ENCODE data around the gene SHISA4.

SHISA4 gene

GRCh38 chr1:201882665-201883132 lies 6.0 kb upstream of the SHISA4 start:
- no peak for DNase-seq (ENCODE audit: low read depth)

DNA sequence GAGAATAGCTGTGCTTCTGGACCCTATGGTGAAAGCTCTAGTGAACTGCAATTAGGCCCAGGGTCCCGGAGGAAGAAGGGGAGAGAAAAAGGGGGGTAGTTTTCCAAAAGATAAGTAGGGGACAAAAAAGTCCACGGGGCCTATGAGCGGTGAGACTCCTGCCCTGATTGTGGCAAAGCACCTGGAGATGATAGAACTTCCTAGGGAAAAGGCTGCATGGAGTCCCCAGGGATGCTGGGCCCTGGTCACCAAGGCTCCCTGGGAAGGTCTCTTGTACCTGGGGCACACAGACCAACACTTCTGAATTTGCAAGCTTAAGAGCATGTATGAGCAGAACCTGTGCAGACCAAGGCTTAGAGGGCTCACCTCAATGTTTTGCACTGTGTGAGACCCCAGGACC lies 5.4 kb upstream of the SHISA4 start:
- no peak for DNase-seq (ENCODE audit: low read depth)

DNA sequence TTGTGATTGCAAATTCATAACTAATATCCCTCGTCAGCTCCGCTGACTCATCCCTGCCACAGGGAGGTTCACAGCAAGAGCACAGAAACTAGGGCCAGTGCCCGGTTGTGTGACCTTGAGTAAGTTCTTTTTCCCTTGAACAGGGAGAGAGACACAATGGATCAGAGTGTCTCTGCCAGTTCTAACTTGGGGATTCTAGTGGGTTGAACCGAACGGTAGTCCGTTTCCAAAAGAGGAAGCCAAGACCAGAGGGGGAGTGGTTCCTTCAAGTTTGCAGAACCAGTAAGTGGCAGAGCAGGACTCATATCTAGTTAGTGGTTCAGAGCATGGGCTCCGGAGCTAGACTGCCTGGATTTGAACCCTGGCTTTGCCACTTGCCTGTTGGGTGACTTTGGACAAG lies 4.9 kb upstream of the SHISA4 start:
- no peak for DNase-seq (ENCODE audit: low read depth)

DNA sequence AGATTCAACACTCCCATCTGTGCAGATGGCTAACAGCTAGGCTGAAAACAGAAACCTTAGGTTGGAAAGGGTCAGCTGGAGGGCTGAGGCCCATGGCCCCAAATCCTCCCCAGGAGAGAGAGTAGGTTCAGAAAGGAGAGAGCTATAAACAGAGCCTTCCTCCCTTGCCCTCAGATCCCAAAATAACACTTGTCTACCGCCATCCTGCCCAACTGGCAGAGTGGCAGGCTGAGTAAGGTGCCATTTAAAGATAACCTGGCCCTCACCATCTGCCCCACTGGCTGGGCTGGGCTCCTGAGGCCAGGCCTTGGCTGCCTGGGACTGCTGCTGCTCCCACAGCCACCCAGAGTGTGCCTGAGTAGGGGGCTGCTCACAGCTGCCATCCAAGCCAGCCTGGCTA lies 4.3 kb upstream of the SHISA4 start:
- no peak for DNase-seq (ENCODE audit: low read depth)

DNA sequence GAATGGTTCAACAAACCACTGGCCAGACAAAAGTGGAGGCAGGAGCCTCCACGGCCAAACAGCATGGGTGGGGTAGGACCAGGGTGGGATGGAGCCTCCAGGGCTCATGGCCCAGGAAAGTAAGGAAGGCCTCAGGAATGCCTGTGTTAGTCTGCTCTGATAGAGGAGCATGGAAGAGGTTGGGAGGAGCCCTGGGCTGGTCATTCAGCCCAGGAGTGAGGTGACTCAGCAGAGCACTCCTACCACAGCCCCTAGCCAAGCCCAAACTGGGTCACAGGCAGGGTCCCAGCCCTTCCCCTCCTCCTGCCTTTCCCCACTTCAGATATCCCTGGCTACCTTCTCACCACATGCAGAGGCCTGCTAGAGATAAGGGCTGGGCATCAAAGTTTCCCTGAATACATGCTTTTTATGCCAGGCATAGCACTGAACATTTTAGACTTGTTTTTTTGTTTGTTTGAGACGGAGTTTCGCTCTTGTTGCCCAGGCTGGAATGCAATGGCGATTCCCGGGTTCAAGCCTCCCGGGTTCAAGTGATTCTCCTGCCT lies 3.1 kb upstream of the SHISA4 start:
- no peak for DNase-seq (ENCODE audit: low read depth)

- no peak for DNase-seq (ENCODE audit: low read depth)
Measured at GRCh38 chr1:201886103-201886885, 2.4 kb upstream of the SHISA4 start.

GRCh38 chr1:201887116-201887866 lies 1.4 kb upstream of the SHISA4 start:
- DNase-seq (ENCODE audit: low read depth), result no peak

DNA sequence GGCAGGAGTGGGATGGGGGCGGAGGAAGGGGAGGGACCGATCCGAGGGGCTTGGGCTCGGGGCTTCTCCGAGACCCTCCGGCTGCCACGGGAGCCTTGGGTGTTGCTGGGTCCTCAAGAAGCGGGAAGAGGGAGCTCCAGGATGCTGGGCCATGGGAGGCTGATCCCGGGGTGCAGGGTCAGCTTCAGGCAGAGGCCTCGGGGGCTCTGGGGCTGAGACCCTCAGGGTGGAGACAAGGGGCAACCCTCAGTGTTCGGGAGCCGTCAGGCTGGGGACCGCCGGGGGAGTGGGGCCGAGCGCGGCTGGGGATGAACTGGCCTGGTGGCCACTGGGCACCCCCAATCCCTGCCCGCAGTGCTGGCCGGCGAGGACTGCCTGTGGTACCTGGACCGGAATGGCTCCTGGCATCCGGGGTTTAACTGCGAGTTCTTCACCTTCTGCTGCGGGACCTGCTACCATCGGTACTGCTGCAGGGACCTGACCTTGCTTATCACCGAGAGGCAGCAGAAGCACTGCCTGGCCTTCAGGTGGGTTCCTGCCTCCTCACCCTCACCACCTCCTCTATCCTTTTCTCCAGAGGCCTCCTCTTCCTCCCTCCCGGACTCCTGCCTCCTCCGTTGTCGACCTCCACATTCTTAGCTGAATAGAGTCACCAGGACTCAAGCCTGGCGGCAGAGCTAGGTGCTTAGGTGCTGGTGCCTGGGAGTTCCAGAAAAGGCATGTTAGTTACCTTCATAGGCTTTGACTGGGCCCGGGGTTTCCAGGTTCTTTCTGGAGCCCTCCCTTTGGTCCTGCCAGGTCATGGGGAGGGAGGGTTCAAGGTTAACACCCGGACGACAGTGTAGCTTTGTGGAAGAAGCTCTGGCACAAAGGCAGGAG lies 631 bp downstream of the SHISA4 start:
- DNase-seq (ENCODE audit: low read depth), result no peak

DNA sequence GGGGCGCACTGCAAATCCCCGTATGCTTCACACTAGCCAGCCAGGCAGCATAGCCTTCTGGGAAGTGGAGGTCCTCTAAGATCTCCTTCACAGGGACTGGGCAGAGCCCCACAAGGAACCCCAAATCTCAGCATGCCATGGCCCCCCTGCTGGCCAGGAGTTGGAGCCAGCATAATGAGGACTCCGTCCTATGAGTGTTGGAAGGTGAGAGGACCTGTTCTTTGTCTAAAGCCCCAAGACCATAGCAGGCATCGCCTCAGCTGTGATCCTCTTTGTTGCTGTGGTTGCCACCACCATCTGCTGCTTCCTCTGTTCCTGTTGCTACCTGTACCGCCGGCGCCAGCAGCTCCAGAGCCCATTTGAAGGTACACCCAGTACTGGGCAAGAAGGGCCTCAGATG lies 1.5 kb downstream of the SHISA4 start:
- no peak for DNase-seq (ENCODE audit: low read depth)

DNA sequence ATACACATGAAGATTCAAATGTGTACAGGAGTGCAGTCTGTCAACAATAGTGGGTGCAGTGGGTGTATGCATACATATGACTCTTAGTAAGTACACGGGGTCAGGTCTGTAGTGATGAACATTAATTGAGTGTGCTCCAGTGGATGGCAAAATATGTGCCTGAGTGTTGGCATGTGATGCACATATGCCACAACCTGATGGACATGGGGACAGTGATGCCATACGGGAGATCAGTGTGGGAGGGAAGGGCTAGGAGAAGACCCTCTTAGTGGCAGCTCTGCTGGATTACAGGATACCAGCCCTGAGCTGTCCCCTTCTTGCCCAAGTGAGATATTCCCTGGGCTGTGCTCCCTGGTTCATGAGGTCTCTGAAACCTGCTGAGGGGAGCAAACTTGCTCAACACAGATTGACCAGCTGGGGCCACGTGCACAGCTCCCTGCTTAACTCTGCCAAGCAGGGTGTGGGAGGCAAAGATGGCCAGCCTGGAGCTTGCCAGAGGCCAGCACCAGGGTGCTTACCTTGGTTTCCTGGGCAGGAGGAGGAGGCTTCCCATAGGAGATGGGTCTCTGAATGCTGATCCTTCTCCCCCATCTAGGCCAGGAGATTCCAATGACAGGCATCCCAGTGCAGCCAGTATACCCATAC lies 2.2 kb downstream of the SHISA4 start:
- DNase-seq (ENCODE audit: low read depth), result no peak

DNA sequence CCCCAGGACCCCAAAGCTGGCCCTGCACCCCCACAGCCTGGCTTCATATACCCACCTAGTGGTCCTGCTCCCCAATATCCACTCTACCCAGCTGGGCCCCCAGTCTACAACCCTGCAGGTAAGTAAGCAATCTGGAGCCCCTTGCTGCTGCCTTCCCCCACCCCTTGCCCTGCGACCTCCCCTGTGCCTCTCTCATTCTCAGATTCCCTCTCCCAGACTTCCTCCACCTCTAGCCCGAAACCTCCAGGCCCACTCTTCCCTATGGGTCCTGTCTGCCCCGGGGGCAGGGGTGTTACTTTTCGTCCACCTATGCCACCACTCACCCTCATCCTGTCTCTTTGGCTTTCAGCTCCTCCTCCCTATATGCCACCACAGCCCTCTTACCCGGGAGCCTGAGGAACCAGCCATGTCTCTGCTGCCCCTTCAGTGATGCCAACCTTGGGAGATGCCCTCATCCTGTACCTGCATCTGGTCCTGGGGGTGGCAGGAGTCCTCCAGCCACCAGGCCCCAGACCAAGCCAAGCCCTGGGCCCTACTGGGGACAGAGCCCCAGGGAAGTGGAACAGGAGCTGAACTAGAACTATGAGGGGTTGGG lies 2.9 kb downstream of the SHISA4 start:
- DNase-seq (ENCODE audit: low read depth), result no peak

- no peak for DNase-seq (ENCODE audit: low read depth)
Measured at GRCh38 chr1:201892211-201892610, 3.5 kb downstream of the SHISA4 start.

DNA sequence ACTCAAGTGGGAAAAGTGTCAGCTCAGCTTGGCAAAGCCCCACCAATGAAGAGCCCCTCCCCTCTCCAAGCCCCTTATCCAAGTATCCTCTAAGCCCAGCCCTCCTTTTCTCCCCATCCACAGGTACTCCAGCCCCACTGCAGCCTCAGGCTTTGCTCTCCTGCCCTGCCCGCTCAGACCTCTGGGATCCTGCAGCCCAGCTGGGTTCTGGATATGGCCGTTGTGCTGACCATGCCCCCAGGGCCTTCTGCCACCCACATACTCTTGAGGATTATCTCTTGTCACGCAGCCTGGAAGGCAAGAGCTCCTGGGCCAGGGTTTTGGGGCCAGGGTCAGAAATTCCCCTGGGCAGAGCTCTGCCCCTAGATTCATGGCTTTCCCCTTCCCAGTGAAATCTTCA lies 4.7 kb downstream of the SHISA4 start:
- no peak for DNase-seq (ENCODE audit: low read depth)

DNA sequence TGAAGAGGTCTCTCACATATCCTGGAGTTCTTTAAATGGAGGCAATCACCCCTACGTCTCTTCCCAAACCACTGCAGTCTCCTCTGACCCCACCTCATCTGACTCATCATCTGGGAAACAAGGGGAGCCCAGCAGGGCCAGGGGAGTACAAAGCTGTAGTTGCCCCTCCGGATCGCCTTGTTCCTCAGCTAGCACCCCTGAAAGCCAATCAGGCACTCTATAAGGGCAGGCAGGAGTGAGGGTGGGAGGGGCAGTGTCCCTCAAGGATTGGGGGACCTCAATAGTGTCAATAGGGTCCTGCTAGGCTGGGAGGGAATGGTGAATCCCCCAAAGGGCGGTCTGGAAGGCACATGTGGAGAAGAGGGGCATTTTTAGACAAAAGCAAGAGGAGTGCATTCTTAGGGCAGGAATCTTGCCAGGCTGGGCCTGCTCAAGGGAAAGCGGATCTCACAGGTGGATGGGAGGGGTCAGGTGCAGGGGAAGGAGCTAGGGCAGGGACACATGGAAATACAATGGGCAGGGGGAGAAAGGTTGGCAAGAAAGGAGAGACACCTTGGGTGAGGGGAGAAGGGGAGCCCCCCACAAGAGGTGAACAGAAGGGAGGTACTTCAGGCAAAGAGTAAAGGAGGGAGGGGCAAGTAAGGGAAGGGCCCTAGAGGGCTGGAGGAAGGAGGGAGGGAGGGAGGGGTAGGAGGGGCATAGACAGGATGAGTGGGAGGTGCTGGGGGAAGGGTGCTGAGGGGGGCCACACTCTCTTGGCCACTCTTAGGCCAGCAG lies 5.8 kb downstream of the SHISA4 start:
- DNase-seq (ENCODE audit: low read depth), result no peak

- DNase-seq (ENCODE audit: low read depth), result no peak
Measured at GRCh38 chr1:201895120-201895665, 6.5 kb downstream of the SHISA4 start.

DNA sequence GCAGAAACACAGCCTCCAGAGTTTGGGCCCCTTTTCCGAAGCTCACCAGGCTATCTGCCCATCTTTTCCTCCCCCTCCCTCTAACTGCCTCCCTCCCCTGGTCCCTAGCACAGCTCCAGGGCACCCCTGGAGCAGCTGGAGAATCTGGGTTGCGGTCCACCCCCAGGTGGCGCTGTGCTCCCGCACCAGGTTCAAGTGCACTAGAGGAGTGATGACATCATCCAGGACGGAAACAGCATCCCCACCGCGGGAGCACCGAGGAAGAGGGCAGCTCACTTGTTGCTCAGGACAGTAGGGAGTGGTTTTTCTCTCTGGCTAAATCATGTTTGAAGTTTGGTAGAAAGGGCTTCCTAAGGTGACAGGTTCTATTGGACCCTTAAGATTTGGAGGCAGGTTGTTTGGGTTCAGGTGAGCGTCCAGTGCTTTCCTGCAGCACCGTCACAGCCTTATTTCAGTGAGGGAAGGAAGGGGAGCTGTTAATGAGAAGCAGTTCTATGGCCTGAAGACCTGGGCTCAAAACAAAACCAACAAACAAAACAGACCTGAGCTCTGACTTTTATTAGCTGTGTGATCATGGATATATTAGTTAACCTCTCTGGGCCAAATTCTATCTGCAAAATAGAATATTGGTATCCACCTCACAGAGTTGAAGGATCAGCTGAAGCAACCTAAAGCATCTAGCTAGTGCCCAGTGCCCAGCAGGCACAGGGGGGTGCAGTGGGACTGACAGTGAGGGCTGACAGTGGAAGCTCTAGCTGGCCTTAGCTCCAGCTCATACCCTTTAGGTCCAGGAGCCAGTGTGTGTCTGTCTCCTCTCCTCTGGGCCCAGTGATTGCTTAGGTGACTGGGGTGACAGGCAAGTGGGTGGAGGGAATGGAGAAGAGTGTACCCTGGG lies 7.5 kb downstream of the SHISA4 start:
- DNase-seq (ENCODE audit: low read depth), result peak; percentile 74

DNA sequence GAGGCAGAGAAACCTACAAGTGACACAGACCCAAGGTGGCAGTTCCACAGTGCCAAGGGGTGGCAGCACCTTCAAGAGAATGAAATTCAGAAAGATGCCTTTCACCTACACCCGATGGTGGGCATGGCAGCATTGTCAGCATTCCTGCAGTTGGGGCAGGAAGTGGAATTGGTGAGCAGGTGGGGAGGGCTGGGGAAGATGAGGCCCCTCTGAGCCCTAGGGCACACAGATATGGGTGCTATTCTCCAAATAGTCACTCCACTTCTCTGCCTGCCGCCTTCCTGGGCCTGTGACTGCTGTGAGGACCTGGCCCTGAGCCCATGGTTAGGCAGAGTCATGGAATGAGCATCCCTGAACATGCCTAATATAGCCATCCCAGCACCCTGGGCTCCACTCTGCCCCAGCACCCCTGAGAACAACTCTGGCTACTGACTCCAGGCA lies 8.3 kb downstream of the SHISA4 start:
- DNase-seq (ENCODE audit: low read depth), result no peak

DNA sequence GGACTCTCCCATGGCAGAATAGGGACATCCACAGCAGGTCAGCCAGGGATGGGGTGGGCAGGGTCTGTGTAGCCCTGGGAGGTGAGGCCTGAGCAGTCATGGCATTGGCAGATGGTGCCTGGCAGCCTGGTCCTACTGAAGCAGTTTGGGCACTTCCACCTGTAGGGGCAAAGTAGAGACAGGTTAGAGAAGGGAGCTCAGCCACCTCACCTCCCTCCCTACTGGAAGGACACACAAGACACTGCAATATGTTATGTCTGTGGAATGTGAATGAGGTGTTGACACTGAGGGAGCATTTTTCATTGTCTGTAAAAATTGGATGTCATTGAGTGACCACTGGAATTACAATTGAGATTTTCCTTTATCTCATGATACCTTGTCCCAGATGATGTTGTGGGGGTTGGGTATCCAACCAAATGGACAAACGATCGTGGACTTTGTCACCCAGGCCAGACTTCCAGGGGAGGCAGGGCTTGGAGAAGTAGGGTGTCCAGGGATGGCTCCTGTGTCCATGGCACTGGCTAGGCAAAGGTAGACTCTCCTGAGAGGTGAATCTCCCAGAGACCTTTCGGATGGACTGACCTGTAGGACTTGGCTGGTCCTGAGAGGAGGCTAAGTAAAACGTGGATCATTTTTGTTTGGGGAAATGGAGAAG lies 9.7 kb downstream of the SHISA4 start:
- DNase-seq (ENCODE audit: low read depth), result no peak

- no peak for DNase-seq (ENCODE audit: low read depth)
Measured at GRCh38 chr1:201898992-201899391, 10.3 kb downstream of the SHISA4 start.

Data from activated T-cell treated with anti-CD3 and anti-CD28 coated beads for 24 hours (primary cell).